GM20431 (cell line): ENCODE measurements around the gene HAUS6.
"Not testable (repeated sequence)": the region's sequence is repeated elsewhere in the genome, so short reads cannot be mapped to it uniquely, and the experiment has no call there.

ENCODE experiments used
- in situ Hi-C: fragments of 300-500 bp; cut with MseI, MboI; formaldehyde crosslinking; loops from one replicate; pipeline ENCODE4 v1.15.0; 2020; ENCODE audit warnings: low sequenced_read_pairs; ENCODE audit not compliant: unreplicated experiment

The HAUS6 gene

GRCh38 chr9:19048966-19049916 lies 53.5 kb downstream of the HAUS6 start, which contains the start of gene RRAGA:
Gene RRAGA (plus strand): TSS chr9:19049427. CDS start chr9:19049660, 233 bp downstream.
- in situ Hi-C loops: loop anchor here (25.0 kb wide), 1 partner anchor 787 kb away; no protein-coding TSS in a partner anchor

GRCh38 chr9:19036611-19037010 lies 66.1 kb downstream of the HAUS6 start:
- in situ Hi-C loops: loop anchor here (25.0 kb wide), 1 partner anchor 774 kb away; no protein-coding TSS in a partner anchor

DNA sequence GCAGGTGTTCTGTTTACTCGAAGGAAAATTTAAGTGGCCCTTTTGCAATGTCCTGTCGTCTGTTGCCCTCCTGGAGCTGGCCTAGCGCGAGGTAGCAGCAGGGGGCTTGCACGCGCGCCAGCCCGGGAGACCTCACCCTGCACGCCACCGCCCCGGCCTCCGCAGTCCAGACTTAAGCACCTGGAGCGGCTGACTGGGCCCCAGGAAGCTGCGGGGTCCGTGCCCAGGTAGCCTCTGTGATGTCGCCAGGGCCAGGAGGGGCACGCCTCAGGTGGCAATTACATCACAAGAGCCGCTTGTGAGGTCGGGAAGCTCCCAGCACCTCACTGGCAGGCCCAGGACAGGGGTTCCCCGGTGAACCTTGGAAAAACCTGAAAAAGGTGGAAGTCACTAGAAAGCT lies 69.7 kb downstream of the HAUS6 start, which contains the start of gene SAXO1:
TSS of gene SAXO1 (minus strand) at position 195 of the 400 bp plus-strand sequence. CDS start 301 bp downstream, outside the sequence.
- in situ Hi-C loops: loop anchor here (25.0 kb wide), 1 partner anchor 771 kb away; no protein-coding TSS in a partner anchor

DNA sequence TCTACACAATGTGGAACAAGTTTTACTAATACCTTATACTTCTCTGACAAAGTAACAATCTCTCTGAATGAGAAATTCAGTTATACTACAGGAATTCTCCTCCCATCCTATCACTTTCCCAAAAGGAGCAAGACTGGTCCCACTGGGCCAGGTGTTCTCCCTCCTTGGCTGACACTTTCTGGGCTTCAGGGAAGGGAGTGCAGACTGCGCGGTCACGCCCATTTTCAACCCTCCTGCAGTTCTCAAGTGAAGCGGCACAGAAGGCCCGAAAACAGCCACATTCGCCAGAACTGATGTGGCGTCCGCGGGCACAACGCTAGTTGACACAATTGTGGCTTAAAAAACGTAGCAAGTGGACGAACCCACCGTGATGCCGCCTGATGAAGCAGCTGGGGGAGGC lies 70.3 kb downstream of the HAUS6 start:
- in situ Hi-C loops: loop anchor here (25.0 kb wide), 1 partner anchor 770 kb away; no protein-coding TSS in a partner anchor

DNA sequence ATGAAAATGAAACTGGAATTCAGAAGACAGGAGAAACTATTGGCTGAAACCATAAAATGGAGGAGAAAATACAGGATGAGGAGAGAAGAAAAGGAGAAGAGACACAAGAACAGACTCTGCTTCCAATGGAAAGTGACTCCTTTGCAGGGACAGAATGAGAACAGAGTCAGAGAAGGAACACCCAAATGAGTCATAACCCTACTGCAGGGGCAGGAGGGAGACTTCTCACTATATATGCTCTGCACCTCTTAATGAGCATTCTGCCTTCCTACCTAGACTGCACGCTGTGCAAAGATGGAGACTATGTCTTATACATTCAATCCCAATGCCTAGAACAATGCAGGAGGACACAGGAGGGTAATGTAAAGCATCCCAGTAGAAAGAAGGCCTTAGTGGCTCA lies 71.8 kb downstream of the HAUS6 start:
- in situ Hi-C loops: loop anchor here (25.0 kb wide), 1 partner anchor 769 kb away; no protein-coding TSS in a partner anchor

DNA sequence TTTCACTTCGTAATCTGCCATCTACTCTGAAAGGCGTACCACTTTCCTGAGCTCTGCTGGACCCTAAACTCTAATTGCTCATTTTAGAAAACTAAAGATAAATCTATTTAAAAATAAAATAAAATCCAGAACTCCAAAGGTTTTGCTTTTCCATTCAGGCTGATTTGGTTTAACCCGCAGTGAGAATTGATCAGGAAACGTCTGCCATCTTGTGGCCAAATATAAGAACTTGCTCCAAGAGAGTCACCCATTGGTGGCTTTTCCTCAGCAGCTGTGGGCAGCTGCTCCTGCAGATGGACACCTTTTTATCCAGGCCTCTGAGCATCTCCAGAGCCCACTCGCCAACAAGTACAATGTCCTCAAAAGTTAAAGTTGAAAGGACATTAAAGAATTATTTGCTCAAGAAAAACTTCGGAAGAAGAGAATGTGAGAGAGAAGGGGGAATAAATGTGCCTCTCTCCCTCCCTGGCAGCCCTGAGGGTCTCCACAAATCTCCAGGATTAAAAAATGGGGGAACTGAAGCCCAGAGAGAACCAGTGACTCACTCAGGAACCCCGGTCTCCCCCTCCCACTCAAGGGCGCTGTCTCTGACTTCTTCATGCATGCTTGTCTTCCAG lies 73.8 kb downstream of the HAUS6 start:
- in situ Hi-C loops: loop anchor here (25.0 kb wide), 1 partner anchor 767 kb away; no protein-coding TSS in a partner anchor

DNA sequence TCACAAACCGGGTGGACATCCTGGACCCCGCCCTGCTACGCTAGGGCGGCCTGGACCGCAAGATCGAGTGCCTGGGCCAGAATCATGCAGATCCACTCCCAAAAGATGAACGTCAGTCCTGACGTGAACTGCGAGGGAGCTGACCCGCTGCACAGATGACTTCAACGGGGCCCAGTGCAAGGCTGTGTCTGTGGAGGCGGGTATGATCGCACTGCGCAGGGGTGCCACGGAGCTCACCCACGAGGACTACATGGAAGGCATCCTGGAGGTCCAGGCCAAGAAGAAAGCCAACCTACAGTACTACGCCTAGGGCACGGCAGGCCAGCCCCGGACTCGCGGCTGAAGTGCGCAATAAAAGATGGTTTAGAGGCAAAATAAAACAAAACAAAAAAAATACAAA lies 74.9 kb downstream of the HAUS6 start:
- in situ Hi-C loops: loop anchor here (25.0 kb wide), 1 partner anchor 766 kb away; no protein-coding TSS in a partner anchor

GRCh38 chr9:19026375-19026774 lies 76.3 kb downstream of the HAUS6 start:
- in situ Hi-C loops: loop anchor here (25.0 kb wide), 1 partner anchor 764 kb away; no protein-coding TSS in a partner anchor

DNA sequence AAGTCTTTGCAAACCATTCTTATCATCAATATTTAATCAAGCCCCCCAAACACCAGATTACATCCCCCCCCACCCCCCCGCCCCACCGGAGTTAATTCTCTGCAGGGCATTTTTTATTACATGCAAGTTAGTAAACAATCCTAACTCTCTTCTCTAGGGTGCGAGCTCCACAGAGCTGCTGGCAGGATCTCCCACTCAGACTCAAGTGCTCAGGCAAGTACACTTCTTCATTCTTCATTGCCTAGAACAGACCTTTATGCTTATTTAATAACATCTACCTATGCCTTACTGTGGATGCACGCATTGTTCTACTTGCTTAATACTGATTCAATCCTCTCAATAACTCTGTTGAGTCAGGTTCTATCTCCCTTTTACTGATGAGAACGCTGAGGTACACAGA lies 79.6 kb downstream of the HAUS6 start:
- in situ Hi-C loops: no loop called here

DNA sequence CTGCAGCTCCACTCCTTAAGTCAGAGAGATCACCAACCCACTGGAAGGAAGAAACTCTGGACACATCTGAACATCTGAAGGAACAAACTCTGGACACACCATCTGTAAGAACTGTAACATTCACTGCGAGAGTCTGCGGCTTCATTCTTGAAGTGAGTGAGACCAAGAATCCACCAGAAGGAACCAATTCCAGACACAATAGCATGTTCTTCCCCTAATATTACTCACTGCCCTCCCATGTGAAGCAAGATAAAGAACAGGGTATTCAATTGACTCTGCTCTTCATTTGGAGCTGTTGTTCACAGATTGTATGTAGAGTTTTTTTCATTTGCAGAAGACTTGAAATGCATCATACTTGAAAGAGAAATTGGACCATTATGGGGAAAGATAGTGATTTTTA lies 80.5 kb downstream of the HAUS6 start:
- in situ Hi-C loops: no loop called here

- in situ Hi-C loops: not testable (repeated sequence)
These were observed 81.1 kb downstream of the HAUS6 start for GRCh38 chr9:19021649-19022048.

- in situ Hi-C loops: no loop called here
These were observed 81.7 kb downstream of the HAUS6 start for GRCh38 chr9:19020886-19021455.

- in situ Hi-C loops: no loop called here
These were observed 84.5 kb downstream of the HAUS6 start for GRCh38 chr9:19018201-19018600.

DNA sequence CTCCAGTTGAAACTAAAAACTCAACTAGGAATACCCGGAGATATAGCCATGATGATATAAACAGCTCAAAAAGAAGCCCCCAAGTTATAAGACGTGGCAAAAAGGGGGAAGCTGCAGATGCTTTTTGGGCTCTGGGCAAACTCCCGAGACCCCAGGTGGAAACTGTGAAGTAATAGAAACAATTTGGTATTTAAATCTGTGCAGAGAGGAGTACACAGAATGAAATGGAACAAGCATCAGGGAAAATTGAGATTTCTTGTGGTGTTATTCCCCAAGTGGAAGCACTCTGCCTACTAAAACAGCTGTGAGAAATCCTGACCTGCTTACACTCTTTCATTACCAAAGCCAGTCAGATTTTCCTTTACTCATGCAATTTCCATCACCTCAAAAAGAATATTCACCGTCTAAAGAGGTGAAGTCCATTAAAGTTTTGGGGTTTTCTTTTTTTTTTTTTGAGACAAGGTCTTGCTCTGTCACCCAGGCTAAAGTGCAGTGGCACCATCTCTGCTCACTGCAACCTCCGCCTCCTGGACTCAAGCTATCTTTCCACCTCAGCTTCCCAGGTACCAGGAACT lies 93.2 kb downstream of the HAUS6 start:
- in situ Hi-C loops: no loop called here
